Measurements from ENCODE around the gene NXF2B.
"Not testable (repeated sequence)": the region's sequence is repeated elsewhere in the genome, so short reads cannot be mapped to it uniquely, and the experiment has no call there.

Gene NXF2B

GRCh38 chrX:102439908-102440307, at the start of gene NXF2B:
TSS of gene NXF2B (minus strand) at chrX:102440008. CDS start at chrX:102380036, 59,972 bp downstream.
- DNase-seq, result not testable (repeated sequence)

- DNase-seq, result not testable (repeated sequence)
Observed at GRCh38 chrX:102478765-102479164, 39.0 kb upstream of the NXF2B start.

GRCh38 chrX:102471762-102472220, 32.0 kb upstream of the NXF2B start, which contains the start of gene TCP11X2:
TSS of gene TCP11X2 (minus strand) at chrX:102471812.
- not testable (repeated sequence) for DNase-seq

- DNase-seq, result not testable (repeated sequence)
Observed at GRCh38 chrX:102470215-102470614, 30.4 kb upstream of the NXF2B start.

GRCh38 chrX:102458615-102459014, 18.8 kb upstream of the NXF2B start:
- DNase-seq, result not testable (repeated sequence)

GRCh38 chrX:102414493-102414892, 25.3 kb downstream of the NXF2B start:
- not testable (repeated sequence) for DNase-seq

GRCh38 chrX:102345916-102346315, 93.9 kb downstream of the NXF2B start:
- DNase-seq, result no peak

GRCh38 chrX:102341867-102342266, 97.9 kb downstream of the NXF2B start:
- DNase-seq, result no peak

- no peak for DNase-seq
Observed at GRCh38 chrX:102339312-102340298, 100.2 kb downstream of the NXF2B start.

- no peak for DNase-seq
Observed at GRCh38 chrX:102338162-102338561, 101.6 kb downstream of the NXF2B start.
